ENCODE data around the gene COL11A2.

DNA sequence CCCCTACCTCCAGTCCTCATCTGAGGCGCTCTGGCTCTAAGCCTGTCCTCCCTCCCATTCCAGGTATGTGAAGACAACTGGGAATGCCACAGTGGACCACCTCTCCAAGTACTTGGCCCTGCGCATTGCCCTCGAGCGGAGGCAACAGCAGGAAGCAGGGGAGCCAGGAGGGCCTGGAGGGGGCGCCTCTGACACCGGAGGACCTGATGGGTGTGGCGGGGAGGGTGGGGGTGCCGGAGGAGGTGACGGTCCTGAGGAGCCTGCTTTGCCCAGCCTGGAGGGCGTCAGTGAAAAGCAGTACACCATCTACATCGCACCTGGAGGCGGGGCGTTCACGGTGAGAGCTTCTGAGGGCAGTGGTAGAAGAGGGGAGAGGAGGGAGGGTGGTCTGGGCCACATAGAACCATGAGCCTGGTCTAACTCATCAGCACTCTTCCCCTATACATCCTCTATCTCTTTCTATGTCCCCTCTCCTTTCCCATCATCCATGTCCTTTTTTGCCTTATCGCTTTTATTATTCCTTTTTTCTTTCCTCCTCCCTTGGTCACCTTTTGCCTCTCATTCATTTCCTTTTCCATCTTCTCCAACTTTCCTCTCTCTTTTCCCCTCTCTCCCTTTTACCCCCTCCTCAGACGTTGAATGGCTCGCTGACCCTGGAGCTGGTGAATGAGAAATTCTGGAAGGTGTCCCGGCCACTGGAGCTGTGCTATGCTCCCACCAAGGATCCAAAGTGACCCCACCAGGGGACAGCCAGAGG, 19.6 kb upstream of the COL11A2 start:
- TF ChIP-seq, protein P1, sequence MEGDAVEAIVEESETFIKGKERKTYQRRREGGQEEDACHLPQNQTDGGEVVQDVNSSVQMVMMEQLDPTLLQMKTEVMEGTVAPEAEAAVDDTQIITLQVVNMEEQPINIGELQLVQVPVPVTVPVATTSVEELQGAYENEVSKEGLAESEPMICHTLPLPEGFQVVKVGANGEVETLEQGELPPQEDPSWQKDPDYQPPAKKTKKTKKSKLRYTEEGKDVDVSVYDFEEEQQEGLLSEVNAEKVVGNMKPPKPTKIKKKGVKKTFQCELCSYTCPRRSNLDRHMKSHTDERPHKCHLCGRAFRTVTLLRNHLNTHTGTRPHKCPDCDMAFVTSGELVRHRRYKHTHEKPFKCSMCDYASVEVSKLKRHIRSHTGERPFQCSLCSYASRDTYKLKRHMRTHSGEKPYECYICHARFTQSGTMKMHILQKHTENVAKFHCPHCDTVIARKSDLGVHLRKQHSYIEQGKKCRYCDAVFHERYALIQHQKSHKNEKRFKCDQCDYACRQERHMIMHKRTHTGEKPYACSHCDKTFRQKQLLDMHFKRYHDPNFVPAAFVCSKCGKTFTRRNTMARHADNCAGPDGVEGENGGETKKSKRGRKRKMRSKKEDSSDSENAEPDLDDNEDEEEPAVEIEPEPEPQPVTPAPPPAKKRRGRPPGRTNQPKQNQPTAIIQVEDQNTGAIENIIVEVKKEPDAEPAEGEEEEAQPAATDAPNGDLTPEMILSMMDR (IDR thresholded peaks at IDR 0.05) = no peak
- TF ChIP-seq NFATC4 (CRISPR knock-in tag; IDR thresholded peaks at IDR 0.05) (no peak), CREB1 (CRISPR knock-in tag; IDR thresholded peaks at IDR 0.05) (no peak)
- TF ChIP-seq, protein P2, sequence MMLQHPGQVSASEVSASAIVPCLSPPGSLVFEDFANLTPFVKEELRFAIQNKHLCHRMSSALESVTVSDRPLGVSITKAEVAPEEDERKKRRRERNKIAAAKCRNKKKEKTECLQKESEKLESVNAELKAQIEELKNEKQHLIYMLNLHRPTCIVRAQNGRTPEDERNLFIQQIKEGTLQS (CRISPR knock-in tag; conservative IDR thresholded peaks at IDR 0.05) = no peak
- TF ChIP-seq, protein P3, sequence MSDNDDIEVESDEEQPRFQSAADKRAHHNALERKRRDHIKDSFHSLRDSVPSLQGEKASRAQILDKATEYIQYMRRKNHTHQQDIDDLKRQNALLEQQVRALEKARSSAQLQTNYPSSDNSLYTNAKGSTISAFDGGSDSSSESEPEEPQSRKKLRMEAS (CRISPR knock-in tag; IDR thresholded peaks at IDR 0.05) = no peak
